GM12873 (cell line): Measurements from ENCODE around the gene CARS1.

Experiments
- TF ChIP-seq, protein P1 (sequence below): IDR thresholded peaks from 2 replicates; pipeline ENCODE4 v1.5.1; 2012; ENCODE audit warnings: low read depth, mild to moderate bottlenecking, moderate library complexity, low read length, control low read depth; ENCODE audit not compliant: insufficient read depth; ENCODE audit errors: missing control alignments

The CARS1 gene

DNA sequence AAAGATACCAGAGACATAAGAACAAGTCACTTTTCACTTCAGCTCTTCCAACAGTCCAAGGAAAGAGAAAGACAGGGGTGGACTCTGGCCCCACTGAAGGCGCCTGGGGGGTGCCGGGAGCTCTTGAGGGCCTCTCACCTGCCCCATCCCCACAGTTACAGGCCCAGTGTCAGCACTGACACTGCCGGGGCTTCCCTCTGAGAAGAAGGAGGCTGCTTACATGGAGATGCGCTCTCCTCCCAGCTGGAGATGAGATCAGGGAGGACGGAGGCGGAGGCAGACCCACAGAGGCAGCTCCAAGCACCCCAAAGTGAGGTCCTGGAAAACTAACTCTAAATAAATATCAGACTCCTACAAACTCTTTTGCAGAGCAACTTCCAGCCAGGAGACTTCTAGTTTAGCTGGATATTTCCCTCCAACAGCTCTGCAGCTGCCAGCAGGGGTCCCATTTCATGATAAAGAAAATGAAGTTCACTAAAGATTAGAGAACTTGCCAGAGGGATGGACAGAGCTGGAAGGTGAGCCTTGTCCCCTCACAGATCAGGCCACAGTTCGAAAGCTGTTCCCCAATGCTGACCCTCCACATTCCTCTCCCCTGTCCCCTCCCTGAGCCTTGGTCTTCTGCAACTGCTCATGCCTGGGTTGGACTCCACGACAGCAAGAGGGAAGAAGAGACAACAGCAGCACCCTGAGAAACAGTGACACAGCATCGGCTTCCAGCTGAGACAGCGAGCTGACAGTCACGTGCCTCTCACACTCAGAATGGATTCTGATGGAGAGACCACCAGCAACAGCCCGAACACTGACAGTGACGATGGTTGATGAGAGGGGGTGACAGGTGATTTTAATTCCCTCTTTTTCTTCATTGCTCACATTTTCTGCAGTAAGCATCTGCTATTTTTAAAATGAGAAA lies 5.8 kb downstream of the CARS1 start:
- TF ChIP-seq, protein P1, sequence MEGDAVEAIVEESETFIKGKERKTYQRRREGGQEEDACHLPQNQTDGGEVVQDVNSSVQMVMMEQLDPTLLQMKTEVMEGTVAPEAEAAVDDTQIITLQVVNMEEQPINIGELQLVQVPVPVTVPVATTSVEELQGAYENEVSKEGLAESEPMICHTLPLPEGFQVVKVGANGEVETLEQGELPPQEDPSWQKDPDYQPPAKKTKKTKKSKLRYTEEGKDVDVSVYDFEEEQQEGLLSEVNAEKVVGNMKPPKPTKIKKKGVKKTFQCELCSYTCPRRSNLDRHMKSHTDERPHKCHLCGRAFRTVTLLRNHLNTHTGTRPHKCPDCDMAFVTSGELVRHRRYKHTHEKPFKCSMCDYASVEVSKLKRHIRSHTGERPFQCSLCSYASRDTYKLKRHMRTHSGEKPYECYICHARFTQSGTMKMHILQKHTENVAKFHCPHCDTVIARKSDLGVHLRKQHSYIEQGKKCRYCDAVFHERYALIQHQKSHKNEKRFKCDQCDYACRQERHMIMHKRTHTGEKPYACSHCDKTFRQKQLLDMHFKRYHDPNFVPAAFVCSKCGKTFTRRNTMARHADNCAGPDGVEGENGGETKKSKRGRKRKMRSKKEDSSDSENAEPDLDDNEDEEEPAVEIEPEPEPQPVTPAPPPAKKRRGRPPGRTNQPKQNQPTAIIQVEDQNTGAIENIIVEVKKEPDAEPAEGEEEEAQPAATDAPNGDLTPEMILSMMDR: peak; percentile 22

DNA sequence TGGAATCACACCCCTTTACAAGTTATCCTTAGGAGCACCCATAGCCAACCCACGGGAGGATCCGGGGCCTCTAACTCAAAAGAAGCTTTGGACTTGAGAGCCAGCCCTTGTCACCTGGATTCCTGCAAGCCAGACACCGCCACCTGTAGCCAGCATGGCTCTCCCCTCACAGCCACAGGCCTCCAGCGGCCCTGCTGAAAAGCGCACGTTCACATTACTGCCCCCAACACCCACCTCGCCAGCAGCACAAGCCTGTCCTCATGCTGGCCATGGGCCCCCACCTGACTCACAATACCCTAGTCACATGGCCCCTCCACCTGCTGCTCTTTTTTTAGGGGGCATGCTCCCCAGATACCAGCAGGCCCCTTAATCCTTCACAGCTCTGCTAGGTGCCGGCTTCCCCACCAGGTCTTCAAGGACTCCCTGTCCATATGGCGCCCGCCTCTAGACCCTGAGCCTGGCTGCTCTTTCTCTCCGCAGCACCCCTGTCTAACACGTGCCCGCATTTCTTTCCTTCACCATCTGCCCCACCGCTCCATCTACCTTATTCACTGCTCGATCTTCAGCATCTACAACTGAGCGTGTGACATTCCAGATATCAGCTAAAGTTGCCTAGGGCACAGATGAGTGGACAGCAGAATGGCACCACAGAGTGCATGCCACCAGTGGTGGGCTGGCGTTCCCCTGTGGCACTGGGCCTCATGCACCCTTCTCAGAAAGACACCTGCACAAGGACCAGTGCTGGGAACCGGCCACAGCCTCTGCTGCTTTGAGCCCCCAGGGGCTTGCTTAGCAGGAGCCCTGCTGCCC lies 6.6 kb downstream of the CARS1 start:
- TF ChIP-seq, protein P1: no peak

DNA sequence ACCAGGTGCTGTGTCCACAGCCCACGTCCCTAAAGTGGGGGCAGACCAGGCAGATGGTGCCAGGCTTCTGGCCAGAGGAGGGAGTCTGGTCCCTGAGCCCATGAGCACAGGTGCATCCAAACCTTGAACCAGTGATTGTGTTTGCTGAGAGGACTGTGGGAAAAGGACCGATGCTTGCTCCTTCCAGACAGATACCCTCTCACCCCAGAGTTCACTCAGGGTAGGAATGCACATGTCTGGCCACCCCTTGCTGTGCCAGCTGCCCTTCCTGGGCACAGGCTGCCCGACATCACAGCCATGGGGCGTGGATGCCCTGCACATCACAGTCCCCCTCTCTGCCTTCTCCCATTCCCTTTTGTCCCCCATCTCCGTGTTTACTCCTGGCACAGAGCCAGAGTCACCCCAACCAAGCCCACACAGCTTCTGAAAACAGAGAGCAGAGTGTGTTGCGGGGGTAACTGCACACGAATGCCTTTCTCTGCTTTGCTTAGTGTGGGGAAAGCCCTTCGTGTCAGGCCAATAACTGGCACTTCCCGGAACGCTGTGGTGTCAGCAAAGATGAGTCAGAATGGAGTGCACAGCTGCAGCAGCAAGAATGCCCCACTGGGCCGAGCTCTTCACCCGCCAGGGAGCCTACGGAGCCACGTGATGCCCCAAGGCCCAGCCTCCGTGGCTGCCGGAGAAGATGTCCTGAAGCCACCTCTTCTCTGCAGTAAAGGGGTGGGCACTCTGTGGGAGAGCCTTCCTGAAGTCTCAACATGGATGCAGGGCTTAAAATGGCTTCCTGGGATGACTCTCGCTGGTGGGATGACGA lies 7.6 kb downstream of the CARS1 start:
- TF ChIP-seq, protein P1: peak; percentile 51

DNA sequence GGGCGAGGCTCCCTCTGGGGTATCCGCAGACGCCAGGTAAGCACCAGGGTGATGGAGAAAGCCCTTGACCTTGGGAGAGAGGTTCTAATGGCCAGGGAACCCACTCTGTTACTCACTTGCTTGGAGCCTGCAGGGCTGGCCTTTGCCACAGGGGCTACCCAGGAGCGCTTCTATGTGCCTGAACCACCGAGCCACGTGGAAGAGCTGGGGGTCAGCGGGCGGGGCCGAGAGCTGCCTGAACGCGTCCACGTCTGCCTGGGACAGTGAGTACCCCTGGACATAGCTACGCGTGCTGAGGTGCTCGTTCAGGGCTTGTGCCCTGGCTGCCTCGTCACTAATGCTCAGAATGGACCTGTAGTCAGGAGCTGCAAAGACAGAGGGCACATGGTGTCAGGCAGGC lies 9.6 kb downstream of the CARS1 start:
- TF ChIP-seq, protein P1: no peak

DNA sequence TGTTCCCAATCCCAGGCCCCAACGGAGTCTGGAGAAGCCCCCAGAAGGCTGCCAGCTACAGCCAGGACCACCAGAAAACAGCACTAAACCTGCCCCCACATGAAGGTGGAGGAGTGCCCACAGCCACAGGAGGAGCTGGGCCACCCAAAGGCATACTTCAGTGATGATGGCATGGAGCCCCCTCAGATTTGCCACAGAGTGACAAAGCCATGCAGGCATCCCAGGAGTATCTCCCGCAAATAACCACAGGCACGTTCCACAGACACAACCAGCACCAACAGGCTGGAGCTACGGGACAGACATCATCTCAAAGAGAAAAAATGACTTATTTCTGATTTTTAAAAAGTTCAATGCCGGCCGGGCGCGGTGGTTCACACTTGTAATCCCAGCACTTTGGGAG lies 10.6 kb downstream of the CARS1 start:
- TF ChIP-seq, protein P1: no peak

DNA sequence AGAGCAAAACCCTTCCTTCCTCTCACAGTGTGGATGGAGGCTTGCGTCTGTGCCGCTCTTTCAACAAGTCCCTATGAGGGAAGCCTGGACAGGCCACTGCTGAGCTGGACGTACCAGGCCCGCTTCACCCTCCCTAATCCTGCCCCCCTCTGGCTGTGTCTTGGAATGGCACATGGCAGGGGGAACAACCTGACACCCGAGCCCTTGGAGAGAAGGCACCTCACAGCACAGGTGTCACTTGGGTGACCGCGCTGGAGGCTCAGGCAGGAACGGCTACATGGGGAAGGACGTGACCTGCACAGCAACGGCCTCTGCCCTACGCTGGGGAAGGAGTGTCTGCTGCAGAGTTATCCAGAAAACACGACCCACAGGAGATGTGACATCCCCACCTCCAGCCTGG lies 11.0 kb downstream of the CARS1 start:
- TF ChIP-seq, protein P1: peak; percentile 33
